NCI-H524 (cell line): ENCODE results near the gene RIN3.

Experiments
- DNase-seq, 2 experiments: peaks; one replicate each; lab custom pipeline; 2025; lab: John Stamatoyannopoulos, UW

The RIN3 gene

DNA sequence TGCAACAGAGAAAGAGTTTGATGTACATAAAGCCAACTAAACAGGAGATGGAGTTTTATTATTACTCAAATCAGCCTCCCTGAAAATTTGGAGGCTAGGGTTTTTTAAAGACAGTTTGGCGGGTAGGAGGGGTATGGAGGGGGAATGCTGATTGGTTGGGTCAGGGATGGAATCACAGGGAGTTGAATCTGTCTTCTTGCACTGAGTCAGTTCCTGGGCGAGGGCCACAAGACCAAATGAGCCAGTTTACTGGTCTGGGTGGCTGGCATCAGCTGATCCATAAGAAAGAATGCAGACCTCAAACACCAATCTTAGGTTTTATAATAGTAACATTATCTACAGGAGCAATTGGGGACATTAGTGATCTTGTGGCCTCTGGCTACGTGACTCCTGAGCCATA, 64.9 kb downstream of the RIN3 start:
- no peak for DNase-seq

DNA sequence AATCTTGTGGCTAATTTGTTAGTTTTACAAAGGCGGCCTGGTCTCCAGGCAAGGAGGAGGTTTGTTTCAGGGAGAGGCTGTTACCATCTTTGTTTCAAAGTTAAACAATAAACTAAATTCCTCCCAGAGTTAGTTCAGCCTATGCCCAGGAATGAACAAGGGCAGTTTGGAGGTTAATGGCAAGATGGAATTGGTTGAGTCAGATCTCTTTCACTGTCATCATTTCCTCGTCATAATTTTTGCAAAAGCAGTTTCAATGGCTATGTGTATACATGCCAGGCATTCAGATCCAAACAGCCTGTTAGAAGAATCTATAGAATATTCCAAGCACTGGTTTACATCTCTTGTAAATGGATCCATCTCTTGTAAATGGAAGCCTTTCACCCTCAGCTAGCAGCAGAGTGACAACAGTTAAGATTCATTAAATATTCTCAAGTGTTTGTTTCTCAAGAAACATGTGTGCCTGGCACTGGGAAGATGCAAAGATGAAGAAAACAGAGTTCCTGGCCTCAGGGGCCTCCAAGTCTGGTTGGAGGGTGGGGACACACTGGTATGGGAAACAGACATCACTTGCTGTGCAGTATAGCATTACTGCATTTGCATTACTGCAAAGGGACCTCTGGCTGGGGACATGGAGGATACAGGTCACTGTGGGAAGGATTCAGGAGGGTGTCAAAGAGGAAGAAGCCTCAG, 65.8 kb downstream of the RIN3 start:
- DNase-seq = no peak

DNA sequence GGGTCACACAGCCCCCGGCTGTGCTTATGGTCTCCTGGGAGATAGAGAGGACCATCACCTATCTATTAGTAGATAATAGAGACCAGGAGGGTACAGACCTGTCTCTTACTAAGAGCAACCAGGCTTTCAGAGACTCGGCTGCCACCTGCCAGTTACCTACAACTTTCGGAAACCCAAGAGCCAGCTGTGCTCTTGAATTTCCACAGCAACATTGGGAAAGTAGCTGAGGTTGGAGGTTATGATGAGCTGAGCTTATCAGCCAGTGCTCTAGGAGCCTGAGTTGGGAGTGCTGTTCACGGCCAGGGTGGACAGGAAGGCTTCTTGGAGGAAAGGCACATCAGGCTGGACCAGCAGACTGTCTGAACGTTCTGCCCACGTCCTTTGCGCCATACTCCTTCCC, 67.6 kb downstream of the RIN3 start:
- DNase-seq = no peak

DNA sequence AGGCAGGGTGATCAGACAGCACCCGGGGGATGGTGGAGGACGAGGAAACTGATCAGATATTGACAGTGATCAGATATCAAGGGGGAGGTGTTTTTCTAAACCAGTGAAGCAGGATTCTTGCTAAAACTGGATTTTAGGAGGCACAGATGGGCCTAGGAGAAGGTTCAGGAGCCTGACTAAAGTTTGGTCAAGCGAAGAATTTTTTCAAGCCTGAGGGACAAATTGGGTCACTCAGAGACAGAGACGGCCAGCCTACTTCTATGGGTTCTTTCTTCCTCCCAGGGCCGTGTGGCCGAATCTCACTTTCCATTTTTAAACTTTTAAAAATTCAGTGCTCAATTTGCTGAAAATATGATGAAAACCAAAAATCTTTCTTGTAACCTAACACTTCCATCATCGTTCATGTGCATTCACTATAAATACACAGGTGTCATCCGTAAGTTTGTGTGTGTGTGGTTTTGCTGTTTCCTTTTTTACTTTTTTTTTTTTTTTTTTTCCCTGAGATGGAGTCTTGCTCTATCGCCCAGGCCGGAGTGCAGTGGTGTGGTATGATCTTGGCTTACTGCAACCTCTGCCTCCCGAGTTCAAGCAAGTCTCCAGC, 68.5 kb downstream of the RIN3 start:
- no peak for DNase-seq

DNA sequence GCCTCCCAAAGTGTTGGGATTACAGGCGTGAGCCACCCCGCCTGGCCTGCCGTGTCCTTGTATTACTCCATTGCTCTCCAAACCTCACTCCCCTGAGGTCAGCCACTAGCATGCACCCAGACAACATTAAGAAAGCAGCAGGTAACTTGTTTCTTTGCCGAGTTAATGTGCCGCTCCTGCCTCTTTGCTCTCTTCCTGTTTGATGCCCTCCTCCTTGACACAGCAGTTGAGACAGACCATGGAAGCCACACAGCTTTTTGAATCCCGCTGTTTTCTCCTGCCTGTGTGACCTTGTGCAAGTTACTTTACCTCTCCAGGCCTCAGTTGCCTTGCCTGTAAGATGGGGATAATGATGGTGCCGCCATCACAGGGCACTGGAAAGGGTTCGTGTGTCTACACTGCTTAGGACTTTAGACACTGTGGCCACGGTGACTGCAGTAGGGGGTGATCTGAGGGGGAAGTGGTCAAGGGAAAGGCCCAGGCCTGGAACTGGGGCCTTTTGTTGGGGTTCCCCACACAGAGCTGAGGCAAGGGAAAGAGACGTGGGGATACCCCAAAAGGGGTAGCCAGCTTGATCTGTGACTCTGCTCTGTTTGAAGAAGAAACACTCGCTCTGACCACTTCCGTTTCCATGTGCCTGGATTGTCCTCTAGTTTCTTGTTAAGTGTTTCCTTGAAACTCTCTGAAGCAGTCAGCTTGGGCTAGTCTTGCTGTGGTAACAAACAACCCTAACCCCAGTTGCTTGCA, 69.3 kb downstream of the RIN3 start:
- no peak for DNase-seq

DNA sequence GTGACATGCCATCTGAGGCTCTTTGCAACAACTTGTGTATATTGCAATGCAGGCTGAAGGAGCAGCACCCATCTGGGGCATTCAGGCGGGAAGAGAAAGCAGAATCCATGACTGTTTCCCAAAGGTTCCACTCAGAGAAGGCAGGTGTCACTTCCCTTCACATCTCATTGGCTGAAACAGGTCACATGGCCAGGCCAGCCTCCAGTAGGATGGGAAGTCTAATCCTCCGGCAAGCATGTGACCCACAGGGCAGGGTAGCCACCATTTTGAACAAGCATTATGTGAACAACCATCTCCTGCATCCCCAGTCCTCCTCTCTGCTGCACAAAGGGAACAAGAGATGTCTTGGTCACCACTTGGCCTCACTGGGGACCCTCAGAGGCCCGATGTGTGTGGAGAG, 70.6 kb downstream of the RIN3 start:
- no peak for DNase-seq

DNA sequence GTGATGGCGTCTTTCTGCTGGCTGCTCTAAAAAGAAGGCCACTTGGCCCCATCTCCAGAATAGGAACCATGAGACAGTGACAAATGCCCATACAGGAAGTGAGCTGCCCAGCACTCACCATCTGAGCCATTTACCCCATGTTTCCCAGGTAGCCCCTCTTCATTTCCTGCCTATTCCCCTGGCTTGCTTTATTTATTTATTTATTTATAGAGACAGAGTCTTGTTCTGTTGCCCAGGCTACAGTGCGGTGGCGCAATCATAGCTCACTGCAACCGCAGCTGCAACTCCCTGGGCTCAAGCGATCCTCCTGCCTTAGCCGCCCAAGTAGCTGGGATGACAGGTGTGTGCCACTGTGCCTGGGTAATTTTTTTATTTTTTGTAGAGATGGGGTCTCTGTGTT, 71.2 kb downstream of the RIN3 start:
- DNase-seq = no peak

DNA sequence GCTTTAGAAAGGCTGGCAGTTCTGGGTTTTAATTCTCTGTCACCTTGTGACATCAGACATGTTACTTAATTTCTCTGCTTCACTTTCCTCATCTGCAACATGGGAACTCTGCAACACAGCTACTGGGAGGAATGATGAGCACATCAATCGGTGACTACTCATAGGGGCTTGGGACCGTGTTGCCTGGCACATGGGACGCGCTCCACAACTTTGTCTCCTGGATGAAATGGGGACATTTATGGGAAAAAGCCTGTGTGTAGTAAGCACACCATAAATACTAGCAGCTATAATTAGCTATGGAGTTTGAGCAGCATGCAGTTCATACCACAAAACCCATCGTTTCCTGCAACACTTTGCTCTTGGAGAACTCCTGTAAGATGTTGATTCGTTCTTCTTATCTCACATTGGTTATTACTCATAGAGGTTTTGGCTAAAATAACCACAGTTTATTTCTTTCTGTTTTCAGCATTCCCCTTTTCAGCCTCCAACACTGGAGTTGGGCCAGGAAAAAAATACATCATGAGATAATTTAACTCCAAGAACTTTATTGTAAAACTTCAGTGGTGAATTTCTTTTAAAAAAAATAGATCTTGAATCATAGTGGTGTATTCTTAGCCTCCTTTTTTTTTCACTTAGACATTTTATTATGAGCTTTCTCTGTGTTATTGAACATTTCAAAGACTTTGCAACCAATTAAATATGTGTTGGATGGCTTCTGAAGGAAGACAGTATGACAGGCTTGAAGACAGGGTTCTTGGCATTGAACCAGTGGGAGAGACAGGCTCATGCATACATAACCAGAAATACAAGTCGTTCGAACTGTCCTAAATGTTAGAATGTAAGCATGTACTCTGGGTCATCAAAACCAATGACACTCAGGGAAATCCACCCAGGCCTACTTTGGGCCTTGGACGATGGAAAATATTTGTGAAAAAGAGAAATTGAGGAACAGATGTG, 72.7 kb downstream of the RIN3 start:
- no peak for DNase-seq

DNA sequence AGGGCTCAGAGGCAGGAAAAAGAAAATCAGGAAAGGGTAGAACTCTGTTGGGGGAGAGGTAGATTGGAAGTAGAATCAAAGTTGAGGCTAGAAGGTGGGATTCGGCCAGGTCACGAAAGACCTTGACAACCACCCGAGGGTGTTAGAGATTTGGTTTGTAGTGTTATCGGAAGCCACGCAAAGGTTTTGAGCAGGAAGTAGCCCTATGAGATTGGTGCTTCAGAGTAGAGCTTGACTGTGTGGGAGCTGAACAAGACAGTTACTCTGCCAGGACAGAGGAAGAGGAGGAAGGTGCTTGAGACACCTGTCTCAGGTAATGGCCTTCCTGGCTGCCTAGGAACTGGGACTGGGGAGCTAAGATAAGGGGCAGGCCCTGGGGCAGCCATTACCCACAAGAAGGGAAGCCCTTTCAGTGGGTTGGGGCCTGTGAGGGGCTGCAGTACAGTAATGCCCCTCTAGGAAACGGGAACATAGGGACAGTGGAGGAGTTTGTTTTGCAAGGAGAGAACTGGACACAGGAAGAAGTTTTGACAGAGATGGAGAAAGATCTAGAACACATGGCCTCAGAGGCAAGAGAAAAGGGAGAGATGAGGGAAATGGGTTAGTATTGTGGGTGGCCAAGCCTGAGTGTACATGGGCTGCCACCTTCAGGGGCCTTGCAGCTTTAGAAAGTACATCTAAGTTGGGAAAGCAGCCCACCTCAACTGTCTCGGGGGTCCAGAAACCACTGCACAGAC, 73.5 kb downstream of the RIN3 start:
- no peak for DNase-seq

DNA sequence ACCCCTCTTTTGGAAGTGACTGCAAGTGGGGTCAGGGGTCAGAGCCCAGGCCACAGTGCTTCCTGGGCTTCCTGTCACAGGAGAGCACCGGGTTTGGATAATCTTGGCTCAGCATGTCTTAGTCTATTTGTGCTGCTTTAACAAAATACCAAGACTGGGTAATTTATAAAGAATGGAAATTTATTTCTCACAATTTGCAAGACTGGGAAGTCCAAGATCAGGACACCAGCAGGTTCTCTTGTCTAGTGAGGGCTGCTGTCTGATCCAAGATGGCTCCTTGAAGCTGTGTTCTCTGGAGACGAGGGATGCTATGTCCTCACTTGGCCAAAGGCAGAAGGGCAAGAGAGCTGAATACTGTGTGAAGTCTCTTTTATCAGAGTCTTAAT, 74.1 kb downstream of the RIN3 start:
- DNase-seq = no peak

DNA sequence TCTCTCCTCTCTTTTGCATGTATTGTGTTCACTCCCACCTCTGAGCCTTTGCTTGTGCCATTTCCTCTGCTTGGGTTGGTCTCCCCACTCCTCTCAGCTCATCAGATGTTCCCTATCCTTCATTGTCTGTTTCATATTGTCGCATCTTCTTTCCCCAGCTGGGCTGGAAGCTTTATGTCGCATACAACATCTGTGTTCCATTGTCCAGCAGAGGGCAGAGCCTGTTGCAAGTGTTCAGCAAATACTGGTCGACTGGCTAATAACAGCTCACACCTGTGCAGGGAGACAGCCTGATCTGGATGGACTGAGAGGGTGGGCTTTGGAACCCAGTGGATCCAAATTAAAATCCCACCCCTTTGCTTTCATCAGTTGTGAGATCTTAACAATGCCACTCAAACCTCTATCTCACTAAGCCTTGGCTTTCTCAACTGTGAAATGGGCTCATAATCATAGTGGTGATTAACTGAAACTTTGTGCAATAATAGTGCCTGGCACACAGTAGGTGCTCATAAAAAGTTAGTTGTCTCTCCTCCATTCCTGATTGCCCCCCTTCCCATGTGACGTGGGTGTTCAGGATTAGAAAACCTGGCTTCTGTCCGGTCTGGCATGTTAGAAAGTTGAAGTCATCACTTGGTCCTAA, 75.8 kb downstream of the RIN3 start:
- peak; percentile 31 to 62 for DNase-seq

DNA sequence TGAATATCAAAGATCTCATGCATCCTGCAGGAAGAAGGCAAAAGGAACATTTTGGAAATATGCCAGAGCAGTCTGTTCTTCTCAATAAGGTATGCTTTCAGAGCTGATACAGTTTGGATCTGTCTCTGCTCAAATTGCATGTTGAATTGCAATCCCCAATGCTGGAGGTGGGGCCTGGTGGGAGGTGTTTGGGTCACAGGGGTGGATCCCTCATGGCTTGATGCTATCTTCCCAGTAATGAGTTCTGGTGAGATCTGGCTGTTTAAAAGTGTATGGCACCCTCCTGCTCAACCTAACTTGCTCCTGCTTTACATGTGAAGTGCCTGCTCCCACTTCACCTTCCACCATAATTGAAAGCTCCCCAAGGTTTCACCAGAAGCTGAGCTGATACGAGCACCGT, 76.6 kb downstream of the RIN3 start:
- no peak for DNase-seq

DNA sequence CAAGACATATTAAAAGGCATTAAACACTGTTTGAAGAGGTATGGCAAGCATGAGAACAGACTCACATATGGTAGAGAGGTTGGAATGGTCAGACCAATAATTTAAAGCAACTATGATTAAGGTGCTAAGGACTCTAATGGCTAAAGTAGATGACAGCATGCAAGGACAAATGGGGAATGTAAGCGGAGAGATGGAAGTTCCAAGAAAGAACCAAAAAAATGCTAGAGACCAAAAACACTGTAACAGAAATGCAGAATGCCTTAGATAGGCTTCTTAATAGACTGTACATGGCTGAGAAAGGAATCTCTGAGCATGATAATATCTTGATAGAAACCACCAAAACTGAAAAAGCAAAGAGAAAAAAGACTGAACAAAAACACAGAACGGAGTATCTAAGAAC, 77.4 kb downstream of the RIN3 start:
- no peak for DNase-seq

DNA sequence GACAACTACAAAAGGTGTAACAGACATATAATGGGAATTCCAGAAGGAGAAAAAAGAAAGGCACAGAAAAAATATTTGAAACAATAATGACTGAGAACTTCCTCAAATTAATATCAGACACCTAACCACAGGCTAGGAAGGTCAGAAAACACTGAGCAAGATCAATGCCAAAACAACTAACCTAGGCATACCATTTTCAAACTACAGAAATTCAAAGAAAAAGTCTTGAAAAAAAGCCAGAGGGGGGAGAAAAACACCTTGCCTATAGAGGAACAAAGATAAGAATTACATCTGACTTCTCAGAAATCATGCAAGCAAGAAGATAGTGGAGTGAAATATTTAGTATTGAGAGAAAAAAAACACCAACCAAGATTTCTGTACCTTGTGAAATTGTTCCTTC, 77.8 kb downstream of the RIN3 start:
- DNase-seq = no peak

DNA sequence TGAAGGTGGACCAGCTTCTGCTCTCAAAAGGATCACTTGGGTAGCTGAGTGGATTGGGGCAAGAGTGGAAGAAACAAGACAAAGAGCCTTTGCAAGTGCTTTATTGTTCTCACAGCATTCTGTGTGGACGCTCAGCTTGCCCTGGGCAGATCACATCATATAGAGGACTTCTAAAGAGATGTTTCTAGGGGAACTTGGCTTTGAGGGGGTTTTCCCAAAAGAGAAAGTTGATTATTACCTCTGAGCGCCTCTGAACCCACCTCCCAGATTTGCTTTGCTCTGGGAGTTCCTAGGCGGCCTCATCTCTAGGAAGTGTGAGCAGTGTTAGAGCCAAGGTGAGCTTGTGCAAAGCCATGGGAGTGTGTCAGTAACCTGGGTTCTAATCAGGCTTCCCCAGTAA, 81.7 kb downstream of the RIN3 start:
- no peak for DNase-seq

DNA sequence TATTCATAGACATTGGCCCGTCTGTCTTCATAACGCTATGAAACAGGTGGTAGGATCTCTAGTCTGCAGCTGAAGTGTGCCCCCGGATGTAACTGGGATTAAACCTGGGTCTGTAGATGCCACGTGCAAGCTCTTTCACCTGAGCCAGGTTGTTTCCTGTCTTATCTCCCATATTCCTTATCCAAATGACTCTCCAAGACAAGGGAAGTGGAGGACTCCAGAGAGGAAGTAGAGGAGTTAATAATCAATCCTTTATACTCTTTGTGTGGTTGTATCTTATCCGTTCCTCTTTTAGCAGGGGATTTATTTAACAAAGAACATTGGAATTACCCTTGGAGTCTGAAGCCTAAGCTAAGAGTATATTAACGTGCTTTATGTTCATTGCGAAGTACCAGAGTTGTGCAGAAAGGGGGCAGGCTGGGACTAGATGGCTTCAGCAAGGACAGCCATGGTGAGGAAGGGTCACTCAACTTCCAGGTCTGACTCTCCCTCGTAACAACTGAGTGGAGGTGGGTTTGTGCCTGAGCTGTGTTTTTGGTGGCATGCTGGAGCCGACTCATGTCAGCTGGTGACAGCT, 82.8 kb downstream of the RIN3 start:
- DNase-seq = no peak

DNA sequence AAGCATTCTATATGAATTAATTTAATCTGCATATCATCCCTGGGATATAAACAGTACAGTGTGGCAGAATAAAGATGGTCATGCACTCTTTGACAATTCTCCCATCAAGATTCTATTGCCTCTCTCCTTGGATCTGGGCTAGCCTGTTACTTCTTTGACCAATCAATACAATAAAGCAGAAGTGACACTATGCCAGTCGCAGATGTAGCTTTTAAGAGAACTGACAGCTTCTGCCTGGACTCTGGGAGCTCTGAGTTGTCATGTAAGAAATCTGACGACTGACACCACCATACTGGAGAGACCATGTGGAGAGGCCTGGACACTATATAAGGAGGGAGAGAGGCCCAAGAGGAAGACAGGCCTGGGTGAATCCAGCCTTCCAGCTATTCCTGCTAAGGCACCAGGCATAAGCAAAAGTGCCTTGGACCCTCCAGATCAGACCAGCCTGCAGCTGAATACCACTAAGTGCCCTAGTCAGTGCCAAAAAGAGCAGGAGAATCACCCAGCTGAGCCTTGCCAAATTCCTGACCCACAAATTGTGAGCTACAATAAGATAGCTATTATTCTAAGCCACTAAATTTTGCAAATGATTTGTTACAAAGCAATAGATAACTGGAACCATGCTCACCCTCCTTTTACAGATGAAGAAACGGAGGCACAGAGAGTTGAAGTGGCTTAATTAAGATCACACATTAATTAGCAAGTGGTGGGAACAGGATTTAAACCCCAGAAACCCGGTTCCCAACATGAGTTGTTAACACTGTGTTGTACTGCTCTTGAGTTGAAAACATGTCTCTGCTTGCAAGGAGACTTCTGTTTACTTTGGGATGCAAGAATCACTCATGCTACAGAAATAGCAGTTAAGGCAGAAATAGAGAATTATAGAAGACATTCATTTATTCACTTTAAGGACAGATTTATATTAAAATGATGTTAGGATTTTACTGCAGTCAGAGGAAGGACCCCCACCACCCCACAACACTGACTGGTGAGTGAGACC, 84.6 kb downstream of the RIN3 start:
- no peak for DNase-seq

DNA sequence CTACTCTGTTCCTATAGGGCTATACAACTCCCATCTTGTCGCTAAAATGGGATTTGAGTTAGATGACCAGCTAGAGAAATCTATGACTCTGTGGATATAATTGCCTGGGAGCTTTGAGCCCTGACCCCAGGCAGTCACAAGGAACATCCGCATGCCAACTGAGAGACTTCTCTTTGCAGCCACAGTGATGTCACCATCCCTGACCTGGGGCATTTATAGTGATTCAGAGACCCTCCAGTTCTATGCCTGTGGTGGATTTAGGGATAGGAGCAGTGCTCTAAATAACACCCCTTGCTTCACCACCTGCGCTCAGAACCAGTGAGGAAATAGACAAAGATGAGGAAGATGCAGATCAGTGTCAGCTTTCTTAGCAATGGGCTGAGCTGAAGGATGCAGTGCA, 86.2 kb downstream of the RIN3 start:
- DNase-seq = no peak

DNA sequence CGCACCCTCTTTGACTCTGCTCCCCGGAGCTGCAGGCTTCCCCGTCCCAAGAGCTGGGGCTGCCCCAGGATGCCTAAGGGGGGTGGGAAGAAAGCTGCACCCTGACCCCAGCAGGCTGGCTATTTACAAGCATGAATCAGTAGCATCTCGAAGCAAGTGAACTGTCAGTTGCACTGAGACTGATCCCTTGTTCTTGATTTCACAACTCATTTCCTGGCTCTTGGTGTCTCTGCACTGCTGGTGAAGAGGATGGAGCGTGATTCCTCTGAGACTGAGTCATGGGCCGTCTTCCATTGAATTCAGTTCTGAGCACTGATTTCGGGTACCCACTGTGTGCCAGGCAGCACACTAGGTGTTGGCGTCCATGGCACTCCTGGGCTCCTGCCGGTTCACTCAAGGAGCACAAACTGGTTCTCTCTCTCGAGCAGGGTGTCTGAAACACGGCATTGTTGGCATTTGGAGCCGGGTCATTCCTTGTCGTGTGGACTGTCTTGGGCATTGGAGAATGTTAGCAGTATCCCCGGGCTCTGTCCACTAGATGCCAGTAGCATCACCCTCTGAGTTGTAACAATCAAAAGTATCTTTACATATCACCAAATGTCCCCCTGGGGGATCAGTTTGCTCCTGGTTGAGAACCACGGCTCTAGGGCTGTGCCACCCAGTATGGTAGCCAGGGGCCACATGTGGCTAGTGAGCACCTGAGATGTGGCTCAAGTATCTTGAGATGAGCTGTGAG, 86.9 kb downstream of the RIN3 start:
- DNase-seq = no peak
